BLaER1 treated with 17β-estradiol and CSF1 and Interleukin-3, amounts not matched to agents 10 nM and 100 nM (cell line): ENCODE measurements around the gene MASTL.

Experiments used
- H3K27ac ChIP-seq, 11 experiments: shearing (Covaris generic); formaldehyde crosslinking; 2 replicates each; pipeline ENCODE4 v1.8.1; 2022
- H3K27me3 ChIP-seq, 11 experiments: shearing (Covaris generic); formaldehyde crosslinking; 2 replicates each; pipeline ENCODE4 v1.8.1; 2022
- H3K36me3 ChIP-seq, 11 experiments: shearing (Covaris generic); formaldehyde crosslinking; 2 replicates each; pipeline ENCODE4 v1.8.1; 2022
- H3K4me1 ChIP-seq, 10 experiments: shearing (Covaris generic); formaldehyde crosslinking; 2 replicates each; pipeline ENCODE4 v1.8.1; 2022
- H3K4me2 ChIP-seq, 11 experiments: shearing (Covaris generic); formaldehyde crosslinking; 2 replicates each; pipeline ENCODE4 v1.8.1; 2022
- H3K4me3 ChIP-seq, 10 experiments: shearing (Covaris generic); formaldehyde crosslinking; 2 replicates each; pipeline ENCODE4 v1.8.1; 2022
- H3K9ac ChIP-seq, 11 experiments: shearing (Covaris generic); formaldehyde crosslinking; 2 replicates each; pipeline ENCODE4 v1.8.1; 2022
- H3K9me3 ChIP-seq, 11 experiments: shearing (Covaris generic); formaldehyde crosslinking; replicated peaks in 1 of 11; 2 replicates each; pipeline ENCODE4 v1.8.1; 2022
- H4K20me1 ChIP-seq, 11 experiments: shearing (Covaris generic); formaldehyde crosslinking; 2 replicates each; pipeline ENCODE4 v1.8.1; 2022
- Cebpa-rat ChIP-seq, 11 experiments: shearing (Covaris generic); IDR thresholded peaks; 2 replicates each; pipeline ENCODE4 v1.8.1; 2022

The MASTL gene

DNA sequence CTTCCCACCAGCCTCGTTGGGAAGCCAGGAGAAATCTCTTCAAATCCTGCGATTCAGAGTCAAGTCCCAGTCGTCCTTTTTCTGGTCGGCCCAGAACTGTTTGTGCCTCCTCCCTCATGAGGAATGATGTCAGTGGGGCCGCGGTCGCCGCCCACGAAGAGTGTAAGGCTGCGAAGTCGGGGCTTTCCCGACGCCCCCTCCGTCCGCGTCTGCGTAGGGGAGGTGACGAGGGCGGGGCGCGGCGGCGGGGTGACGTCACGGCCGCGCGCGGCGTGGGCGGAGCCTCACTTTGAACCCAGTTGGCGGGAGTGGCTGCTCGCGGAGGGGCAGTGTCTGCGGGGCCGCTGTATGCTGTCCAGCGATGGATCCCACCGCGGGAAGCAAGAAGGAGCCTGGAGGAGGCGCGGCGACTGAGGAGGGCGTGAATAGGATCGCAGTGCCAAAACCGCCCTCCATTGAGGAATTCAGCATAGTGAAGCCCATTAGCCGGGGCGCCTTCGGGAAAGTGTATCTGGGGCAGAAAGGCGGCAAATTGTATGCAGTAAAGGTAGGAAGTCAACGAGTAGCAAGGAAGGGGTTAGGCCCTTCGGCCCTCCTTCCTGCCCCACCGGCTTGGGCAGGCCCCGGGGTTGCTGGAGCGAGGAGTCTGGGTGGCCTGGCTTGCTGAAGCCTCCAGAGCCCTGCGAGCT lies at the start of gene MASTL:
Gene MASTL, plus strand, starts transcription at position 287 of the 689 bp plus-strand sequence. Its CDS starts 75 bp downstream, at position 362.
- peaks cover 28 to 65% (median 45%) of the 10 kb centered on the region in 11 experiments; a peak in 21 of 22 replicates for H4K20me1 ChIP-seq
- no peaks in the 10 kb centered on the region for H3K9me3 ChIP-seq
- no peak for TF ChIP-seq Cebpa-rat (IDR thresholded peaks at IDR 0.05)
- H3K4me3 ChIP-seq: peak within 1 kb of the TSS; percentile 84 to 97 (median 93)
- H3K27me3 ChIP-seq: no peaks in the 10 kb centered on the region
- H3K4me2 ChIP-seq: peak within 1 kb of the TSS; percentile 87 to 98 (median 94)
- peak within 1 kb of the TSS; percentile 93 to 100 (median 98) for H3K27ac ChIP-seq
- H3K4me1 ChIP-seq: peaks cover 27 to 50% (median 37%) of the 10 kb centered on the region in 10 experiments
- peak within 1 kb of the TSS; percentile 91 to 100 (median 97) for H3K9ac ChIP-seq
- peaks cover 21 to 48% (median 35%) of the 10 kb centered on the region in 11 experiments for H3K36me3 ChIP-seq

DNA sequence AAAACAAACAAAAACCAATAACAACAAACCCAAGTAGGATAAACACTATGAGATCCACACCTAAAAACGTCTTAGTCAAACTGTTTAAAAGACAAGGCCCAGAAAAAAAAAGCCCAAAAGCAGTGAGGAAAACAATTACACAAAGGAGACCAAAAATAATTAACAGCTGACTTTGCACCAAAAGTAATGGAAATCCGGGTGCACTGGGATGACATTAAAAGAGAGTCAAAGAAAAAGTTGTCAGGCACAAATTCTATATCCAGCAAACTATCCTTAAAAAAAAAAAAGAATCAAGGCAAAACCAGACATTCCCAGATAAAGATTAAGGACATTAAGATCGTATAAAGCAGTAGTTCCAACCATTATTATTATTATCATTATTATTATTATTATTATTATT lies 47.0 kb upstream of the MASTL start:
- H3K9me3 ChIP-seq: peaks cover 0 to 15% (median 6%) of the 10 kb centered on the region in 11 experiments; a peak in 9 of 22 replicates

DNA sequence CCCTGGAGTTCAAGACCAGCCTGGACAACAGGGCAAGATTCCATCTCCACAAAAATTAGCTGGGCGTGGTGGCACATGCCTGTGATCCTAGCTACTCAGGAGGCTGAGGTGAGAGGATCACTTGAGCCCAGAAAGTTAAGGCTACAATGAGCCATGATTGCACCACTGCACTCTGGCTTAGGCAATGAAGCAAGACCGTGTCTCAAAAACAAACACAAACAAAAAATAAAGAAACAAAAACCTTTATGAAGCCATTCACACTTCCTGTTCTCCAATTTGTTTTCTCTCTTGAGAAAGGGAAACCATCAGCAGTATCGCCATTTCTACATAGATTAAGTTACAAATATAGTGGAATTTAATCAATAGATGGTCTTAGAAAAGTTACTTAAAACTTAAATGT lies 20.8 kb upstream of the MASTL start:
- TF ChIP-seq Cebpa-rat (IDR thresholded peaks at IDR 0.05): peak in 1 of 11 experiments; percentile 24; a peak in 1 of 22 replicates
- Histone ChIP-seq H3K4me3 (no peak overlapping the region), H3K27ac (peak overlapping the region in 6 of 11 experiments; percentile 3 to 51 (median 40); a peak in 7 of 22 replicates), H3K9ac (no peak overlapping the region), H3K36me3 (peaks cover 82 to 100% (median 93%) of the 10 kb centered on the region in 11 experiments), H4K20me1 (peaks cover 0 to 28% (median 7%) of the 10 kb centered on the region in 11 experiments; a peak in 10 of 22 replicates), H3K27me3 (no peaks in the 10 kb centered on the region), H3K9me3 (no peaks in the 10 kb centered on the region), H3K4me2 (peak overlapping the region in 2 of 11 experiments; percentile 3 to 19; a peak in 2 of 22 replicates), H3K4me1 (peaks cover 0 to 23% (median 10%) of the 10 kb centered on the region in 10 experiments; a peak in 12 of 20 replicates)

More for the DNA sequence above, 47.0 kb upstream of the MASTL start:
- no peak for TF ChIP-seq Cebpa-rat (IDR thresholded peaks at IDR 0.05)
- H3K9ac ChIP-seq: no peak overlapping the region
- H3K4me2 ChIP-seq: no peak overlapping the region
- H3K4me1 ChIP-seq: no peaks in the 10 kb centered on the region
- H3K4me3 ChIP-seq: no peak overlapping the region
- peaks cover 65 to 82% (median 73%) of the 10 kb centered on the region in 11 experiments for H3K36me3 ChIP-seq
- peaks cover 0 to 13% (median 0%) of the 10 kb centered on the region in 11 experiments; a peak in 2 of 22 replicates for H4K20me1 ChIP-seq
- H3K27ac ChIP-seq: no peak overlapping the region
- no peaks in the 10 kb centered on the region for H3K27me3 ChIP-seq

DNA sequence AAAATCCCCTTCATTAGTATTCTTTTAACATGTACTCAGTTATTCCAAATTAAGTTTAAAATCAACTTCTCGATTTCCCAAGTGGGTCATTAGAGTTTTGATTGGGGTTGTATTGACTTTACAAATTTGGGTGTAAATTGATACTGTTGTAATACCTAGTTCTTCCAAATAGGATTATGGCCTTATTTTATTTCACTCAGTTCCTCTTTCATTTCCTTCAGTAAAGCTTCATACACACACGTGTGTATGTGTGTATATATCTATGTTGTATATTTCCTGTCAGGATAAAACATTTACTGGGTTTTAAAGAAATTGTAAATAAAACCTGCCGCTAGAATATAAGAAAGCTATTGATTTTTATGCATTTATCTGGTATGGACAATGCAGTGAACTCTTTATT lies 16.9 kb upstream of the MASTL start:
- TF ChIP-seq Cebpa-rat (IDR thresholded peaks at IDR 0.05): no peak
- H3K27me3 ChIP-seq: no peaks in the 10 kb centered on the region

DNA sequence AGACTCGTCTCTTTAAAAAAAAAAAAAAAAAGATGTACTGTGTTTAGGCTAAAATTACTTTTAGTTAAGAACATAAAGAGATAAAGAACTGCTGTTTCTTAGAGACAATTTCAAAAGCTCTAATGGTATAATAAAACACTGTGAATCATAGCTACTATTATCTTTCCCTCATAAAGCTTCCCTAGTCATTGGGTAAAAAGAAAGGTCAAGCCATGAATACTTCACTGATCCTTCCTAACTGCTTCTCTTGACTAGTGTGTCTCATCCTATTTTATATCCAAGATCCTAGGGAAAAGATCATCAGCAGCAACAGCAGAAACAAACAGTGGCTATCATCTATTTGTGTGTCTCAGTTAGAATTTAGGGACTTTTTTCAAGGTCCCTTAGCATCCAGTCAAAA lies 11.5 kb upstream of the MASTL start:
- H3K27me3 ChIP-seq: no peaks in the 10 kb centered on the region
- no peak overlapping the region for H3K9ac ChIP-seq
- peaks cover 0 to 16% (median 10%) of the 10 kb centered on the region in 10 experiments; a peak in 14 of 20 replicates for H3K4me1 ChIP-seq
- H4K20me1 ChIP-seq: peaks cover 24 to 71% (median 55%) of the 10 kb centered on the region in 11 experiments
- H3K36me3 ChIP-seq: peaks cover 93 to 100% (median 98%) of the 10 kb centered on the region in 11 experiments
- H3K9me3 ChIP-seq: no peaks in the 10 kb centered on the region
- no peak overlapping the region for H3K4me2 ChIP-seq
- TF ChIP-seq Cebpa-rat (IDR thresholded peaks at IDR 0.05): no peak
- H3K4me3 ChIP-seq: no peak overlapping the region
- H3K27ac ChIP-seq: no peak overlapping the region

More for the DNA sequence above, 16.9 kb upstream of the MASTL start:
- no peak overlapping the region for H3K4me2 ChIP-seq
- no peaks in the 10 kb centered on the region for H3K9me3 ChIP-seq
- H3K9ac ChIP-seq: no peak overlapping the region
- H3K27ac ChIP-seq: no peak overlapping the region
- peaks cover 78 to 100% (median 91%) of the 10 kb centered on the region in 11 experiments for H3K36me3 ChIP-seq
- H3K4me3 ChIP-seq: no peak overlapping the region
- H3K4me1 ChIP-seq: peaks cover 0 to 12% (median 0%) of the 10 kb centered on the region in 10 experiments; a peak in 5 of 20 replicates
- H4K20me1 ChIP-seq: peaks cover 0 to 32% (median 7%) of the 10 kb centered on the region in 11 experiments; a peak in 11 of 22 replicates

DNA sequence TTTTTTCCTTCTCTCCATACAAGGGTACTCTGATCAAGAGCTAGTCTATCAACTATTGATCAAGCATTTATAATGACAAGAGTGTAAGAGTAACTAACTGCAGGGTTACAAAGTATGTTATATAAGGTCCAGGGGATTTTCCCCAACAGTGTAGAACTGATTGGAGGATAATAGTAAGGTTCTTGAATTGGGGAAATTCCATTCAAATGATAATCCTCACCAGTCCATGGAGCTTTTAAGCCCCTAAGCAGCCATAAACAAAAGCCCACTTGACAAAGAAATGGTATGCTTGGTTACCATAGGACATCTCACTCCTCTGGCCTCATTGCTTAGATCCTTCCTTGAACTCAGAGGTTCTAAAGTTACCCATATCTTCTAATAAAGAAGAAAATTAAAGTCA lies 9.2 kb upstream of the MASTL start:
- Histone ChIP-seq H3K9me3 (no peaks in the 10 kb centered on the region), H3K36me3 (peaks cover 86 to 100% (median 98%) of the 10 kb centered on the region in 11 experiments), H3K27me3 (no peaks in the 10 kb centered on the region), H4K20me1 (peaks cover 46 to 93% (median 73%) of the 10 kb centered on the region in 11 experiments), H3K27ac (no peak overlapping the region), H3K4me3 (no peak overlapping the region), H3K4me1 (peaks cover 0 to 29% (median 15%) of the 10 kb centered on the region in 10 experiments; a peak in 16 of 20 replicates), H3K9ac (no peak overlapping the region), H3K4me2 (no peak overlapping the region)
- TF ChIP-seq Cebpa-rat (IDR thresholded peaks at IDR 0.05): no peak

DNA sequence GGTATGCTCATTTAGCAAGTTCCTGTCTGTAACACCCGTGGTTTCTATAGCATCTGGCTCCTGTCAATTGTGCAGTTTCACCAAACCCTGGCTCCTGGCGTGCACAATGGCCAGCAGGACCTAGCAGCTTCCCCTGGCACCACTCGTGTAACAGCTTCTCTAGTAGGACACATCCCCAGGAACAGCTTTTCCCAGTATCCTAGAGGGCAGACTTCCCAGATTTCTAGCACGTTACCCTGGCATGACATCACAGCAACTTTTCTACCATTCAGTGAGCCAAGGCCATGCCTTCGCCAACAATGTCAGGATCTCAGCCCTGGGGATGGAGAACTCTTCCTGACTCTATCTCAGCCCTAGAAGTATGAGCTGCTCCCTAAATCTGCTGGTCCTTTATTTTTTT lies 7.5 kb upstream of the MASTL start:
- peaks cover 70 to 95% (median 85%) of the 10 kb centered on the region in 11 experiments for H3K36me3 ChIP-seq

DNA sequence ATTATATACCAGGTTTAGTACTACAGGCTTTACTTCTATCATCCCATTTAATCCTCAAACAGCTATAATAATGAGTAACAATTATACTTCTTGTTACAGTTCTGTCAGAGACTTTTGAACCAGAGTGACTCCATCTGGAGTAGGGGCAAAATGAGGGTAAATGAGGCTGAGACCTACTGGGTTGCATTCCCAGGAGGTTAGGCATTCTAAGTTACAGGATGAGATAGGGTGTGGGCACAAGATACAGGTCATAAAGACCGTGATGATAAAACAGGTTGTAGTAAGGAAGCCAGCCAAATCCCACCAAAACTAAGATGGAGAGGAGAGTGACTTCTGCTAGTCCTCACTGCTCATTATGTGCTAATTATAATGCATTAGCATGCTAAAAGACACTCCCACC lies 4.9 kb upstream of the MASTL start:
- Histone ChIP-seq H4K20me1 (peaks cover 55 to 86% (median 79%) of the 10 kb centered on the region in 11 experiments), H3K9me3 (no peaks in the 10 kb centered on the region), H3K4me2 (peak overlapping the region in 3 of 11 experiments; percentile 3 to 35 (median 14); a peak in 1 of 22 replicates), H3K4me1 (peaks cover 10 to 51% (median 31%) of the 10 kb centered on the region in 10 experiments), H3K9ac (no peak overlapping the region), H3K27me3 (no peaks in the 10 kb centered on the region), H3K4me3 (no peak overlapping the region), H3K36me3 (peaks cover 44 to 70% (median 60%) of the 10 kb centered on the region in 11 experiments), H3K27ac (no peak overlapping the region)
- no peak for TF ChIP-seq Cebpa-rat (IDR thresholded peaks at IDR 0.05)

More for the DNA sequence above, 7.5 kb upstream of the MASTL start:
- Histone ChIP-seq H3K4me3 (no peak overlapping the region), H3K27me3 (no peaks in the 10 kb centered on the region), H3K4me1 (peaks cover 6 to 46% (median 26%) of the 10 kb centered on the region in 10 experiments), H3K27ac (peak overlapping the region in 7 of 11 experiments; percentile 3 to 55 (median 43); a peak in 6 of 22 replicates), H3K4me2 (peak overlapping the region in 7 of 11 experiments; percentile 4 to 69 (median 43); a peak in 11 of 22 replicates), H3K9me3 (no peaks in the 10 kb centered on the region), H4K20me1 (peaks cover 59 to 100% (median 86%) of the 10 kb centered on the region in 11 experiments), H3K9ac (peak overlapping the region in 1 of 11 experiments; percentile 16; a peak in 1 of 22 replicates)
- TF ChIP-seq Cebpa-rat (IDR thresholded peaks at IDR 0.05): no peak

DNA sequence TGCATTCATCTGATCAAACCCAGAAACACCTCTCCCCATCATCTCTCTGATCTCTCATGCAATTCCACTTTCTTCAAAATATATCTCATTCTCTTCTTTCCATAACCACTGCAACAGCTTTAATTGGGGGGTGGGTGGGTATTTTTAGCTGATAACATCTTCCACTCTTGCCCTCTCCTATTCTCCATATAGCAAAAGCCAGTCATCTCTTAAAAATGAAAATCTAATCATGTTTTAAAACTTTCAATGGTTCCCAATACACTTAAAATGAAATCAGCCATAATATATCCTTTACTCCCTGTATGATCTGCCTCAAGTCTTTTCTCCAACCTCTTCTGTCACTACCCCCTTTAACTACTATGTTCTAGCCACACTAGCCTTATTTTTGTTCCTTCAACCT lies 2.5 kb upstream of the MASTL start:
- H3K4me3 ChIP-seq: peak overlapping the region; percentile 84 to 97 (median 93)
- no peak for TF ChIP-seq Cebpa-rat (IDR thresholded peaks at IDR 0.05)

More for the DNA sequence above, 2.5 kb upstream of the MASTL start:
- Histone ChIP-seq H3K27ac (peak overlapping the region in 8 of 11 experiments; percentile 95 to 100 (median 97); a peak in 13 of 22 replicates), H4K20me1 (peaks cover 44 to 78% (median 63%) of the 10 kb centered on the region in 11 experiments), H3K9ac (peak overlapping the region; percentile 91 to 100 (median 97)), H3K4me2 (peak overlapping the region; percentile 88 to 100 (median 96)), H3K9me3 (no peaks in the 10 kb centered on the region), H3K36me3 (peaks cover 21 to 48% (median 36%) of the 10 kb centered on the region in 11 experiments), H3K4me1 (peaks cover 23 to 59% (median 39%) of the 10 kb centered on the region in 10 experiments), H3K27me3 (no peaks in the 10 kb centered on the region)
